Mesendoderm (in vitro differentiated cells): ENCODE data around the gene GAS2.

Experiments
- DNase-seq: peaks from one replicate; pipeline ENCODE4 v3.0.0; 2013
- H2AK5ac ChIP-seq: 2 replicates; pipeline ENCODE4 v1.6.1; 2013; ENCODE audit warnings: low read length, inconsistent platforms
- H2BK120ac ChIP-seq: 2 replicates; pipeline ENCODE4 v1.6.1; 2013; ENCODE audit warnings: low read depth, mild to moderate bottlenecking, low read length, moderate library complexity, mixed read lengths
- H2BK15ac ChIP-seq: replicated peaks from 2 replicates; pipeline ENCODE4 v1.6.1; 2013; ENCODE audit warnings: low read depth, mild to moderate bottlenecking, moderate library complexity
- H2BK5ac ChIP-seq: 2 replicates; pipeline ENCODE4 v1.6.1; 2013; ENCODE audit warnings: low read length, inconsistent platforms
- H3K18ac ChIP-seq: 2 replicates; pipeline ENCODE4 v1.6.1; 2013; ENCODE audit warnings: mild to moderate bottlenecking, low read length, mixed read lengths
- H3K23ac ChIP-seq: one replicate; pipeline ENCODE4 v1.6.1; 2013; ENCODE audit warnings: low read length
- H3K27ac ChIP-seq: 2 replicates; pipeline ENCODE4 v1.5.1; 2013; ENCODE audit warnings: low read depth, mild to moderate bottlenecking, inconsistent platforms, low read length, moderate library complexity
- H3K27me3 ChIP-seq: 2 replicates; pipeline ENCODE4 v1.6.1; 2013; ENCODE audit warnings: low read length, control low read depth, mild to moderate bottlenecking, inconsistent platforms; ENCODE audit not compliant: insufficient read depth, poor library complexity
- H3K36me3 ChIP-seq: 2 replicates; pipeline ENCODE4 v1.6.1; 2013; ENCODE audit warnings: low read length, inconsistent platforms; ENCODE audit not compliant: control insufficient read depth, insufficient read depth
- H3K4ac ChIP-seq: one replicate; pipeline ENCODE4 v1.6.1; 2013; ENCODE audit warnings: low read depth, mild to moderate bottlenecking, low read length, moderate library complexity
- H3K4me1 ChIP-seq: 2 replicates; pipeline ENCODE4 v1.6.1; 2013; ENCODE audit warnings: low read depth, low read length, inconsistent platforms; ENCODE audit not compliant: control insufficient read depth
- H3K4me2 ChIP-seq: 2 replicates; pipeline ENCODE4 v1.6.1; 2013; ENCODE audit warnings: low read length
- H3K4me3 ChIP-seq: 2 replicates; pipeline ENCODE4 v1.5.1; 2013; ENCODE audit warnings: mild to moderate bottlenecking, low read length
- H3K56ac ChIP-seq: one replicate; pipeline ENCODE4 v1.6.1; 2013; ENCODE audit warnings: low read length
- H3K79me1 ChIP-seq: 2 replicates; pipeline ENCODE4 v1.6.1; 2013; ENCODE audit warnings: low read length, inconsistent platforms
- H3K79me2 ChIP-seq: 2 replicates; pipeline ENCODE4 v1.6.1; 2013; ENCODE audit warnings: mild to moderate bottlenecking, low read length; ENCODE audit not compliant: control insufficient read depth, insufficient read depth
- H3K9ac ChIP-seq: 2 replicates; pipeline ENCODE4 v1.6.1; 2013; ENCODE audit warnings: low read length, inconsistent platforms
- H4K5ac ChIP-seq: one replicate; pipeline ENCODE4 v1.6.1; 2013; ENCODE audit warnings: low read length
- H4K8ac ChIP-seq: one replicate; pipeline ENCODE4 v1.6.1; 2013; ENCODE audit warnings: low read depth, mild to moderate bottlenecking, control low read depth, low read length, moderate library complexity
- WGBS: extraction: QIAGEN DNeasy Blood & Tissue Kit; methylation state at CpG from one replicate; pipeline ENCODE4 v1.1.7; 2013; ENCODE audit warnings: low lambda C conversion rate, missing lambda C conversion rate; ENCODE audit not compliant: insufficient coverage; ENCODE audit errors: extremely low coverage; 5-methylcytosine and 5-hydroxymethylcytosine counted together

Gene GAS2

DNA sequence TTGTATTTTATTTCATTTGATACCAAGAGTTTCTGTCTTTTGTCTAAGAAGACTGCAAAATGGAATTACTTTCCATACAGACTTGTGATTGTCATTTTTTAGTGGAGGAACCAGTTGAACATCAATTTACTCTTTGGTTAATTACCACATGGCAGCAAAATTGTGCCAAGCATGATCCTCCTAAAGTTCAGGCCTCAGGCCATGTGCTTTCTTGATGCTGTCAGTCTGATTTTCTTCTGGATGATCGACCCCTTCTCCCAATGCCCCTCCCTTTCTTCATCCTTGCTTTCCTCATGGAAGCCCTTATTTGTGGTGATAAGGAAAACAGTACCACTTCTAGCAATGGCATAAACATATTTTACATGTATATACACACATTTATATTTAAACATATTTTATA, 87.0 kb downstream of the GAS2 start:
- H3K9ac ChIP-seq, result no peak overlapping the region
- no peaks in the 10 kb centered on the region for H3K79me1 ChIP-seq
- H4K8ac ChIP-seq, result no peak overlapping the region
- H3K36me3 ChIP-seq, result no peaks in the 10 kb centered on the region
- H3K23ac ChIP-seq, result no peak overlapping the region
- H3K79me2 ChIP-seq, result no peaks in the 10 kb centered on the region
- H3K18ac ChIP-seq, result no peak overlapping the region
- WGBS, result no CpG with 5 or more reads among the region's 1 CpG
- H3K27me3 ChIP-seq, result no peaks in the 10 kb centered on the region
- DNase-seq, result no peak
- H4K5ac ChIP-seq, result no peak overlapping the region
- H3K4me3 ChIP-seq, result no peak overlapping the region
- H3K27ac ChIP-seq, result no peak overlapping the region
- no peak overlapping the region for H3K4me2 ChIP-seq
- H3K4ac ChIP-seq, result no peak overlapping the region
- H2BK15ac ChIP-seq, result no peak overlapping the region
- no peak overlapping the region for H2BK120ac ChIP-seq
- H3K56ac ChIP-seq, result no peak overlapping the region
- H3K4me1 ChIP-seq, result no peaks in the 10 kb centered on the region
- H2AK5ac ChIP-seq, result no peak overlapping the region
- no peak overlapping the region for H2BK5ac ChIP-seq

DNA sequence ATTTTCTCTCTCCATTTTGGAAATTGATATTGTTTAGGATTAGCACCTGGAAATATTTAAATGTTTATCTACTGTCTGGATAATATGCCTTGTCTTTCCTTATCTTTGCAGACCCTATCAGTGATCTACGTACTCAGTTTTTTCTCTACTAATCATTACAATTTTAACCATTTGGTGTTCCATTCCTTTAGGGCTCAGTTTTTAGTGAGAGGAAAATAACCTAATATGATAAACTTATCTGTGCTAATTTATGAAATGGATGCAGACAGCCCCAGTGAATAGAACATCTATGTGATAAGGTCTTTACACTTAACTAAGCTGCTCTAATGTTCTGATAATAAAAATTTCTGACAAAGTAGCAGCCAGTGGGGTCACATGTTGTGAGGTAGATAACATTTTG, 94.7 kb downstream of the GAS2 start:
- Histone ChIP-seq H3K4me2 (no peak overlapping the region), H3K79me2 (no peaks in the 10 kb centered on the region), H3K36me3 (no peaks in the 10 kb centered on the region), H4K8ac (no peak overlapping the region), H3K4me3 (no peak overlapping the region), H3K56ac (no peak overlapping the region), H3K23ac (no peak overlapping the region), H3K18ac (no peak overlapping the region), H3K79me1 (no peaks in the 10 kb centered on the region), H3K4ac (no peak overlapping the region), H4K5ac (no peak overlapping the region), H3K27me3 (no peaks in the 10 kb centered on the region), H2BK5ac (no peak overlapping the region), H2BK120ac (no peak overlapping the region), H3K4me1 (no peaks in the 10 kb centered on the region), H2BK15ac (no peak overlapping the region), H3K9ac (no peak overlapping the region), H2AK5ac (no peak overlapping the region), H3K27ac (no peak overlapping the region)
- peak; percentile 28 for DNase-seq
- no CpG with 5 or more reads among the region's 1 CpG for WGBS

DNA sequence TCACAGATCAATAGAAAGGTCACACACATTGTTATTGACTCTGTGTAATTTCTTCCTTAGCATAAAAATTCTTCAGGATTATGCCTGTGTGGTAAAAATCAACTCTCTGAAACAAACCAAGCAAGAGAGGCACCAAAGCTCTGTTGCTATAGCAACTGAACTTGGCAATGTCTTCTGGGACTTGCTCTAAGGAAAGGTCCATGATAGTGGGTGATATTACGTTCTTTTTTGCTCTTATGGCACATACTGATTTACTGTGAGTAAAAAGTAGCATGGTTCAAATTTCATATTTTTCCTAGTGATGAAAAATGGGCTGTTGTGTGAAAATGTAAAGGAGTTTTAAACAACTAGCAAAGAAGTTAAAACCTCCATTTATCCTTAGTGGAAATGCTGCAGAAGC, 96.8 kb downstream of the GAS2 start:
- Histone ChIP-seq H3K4ac (no peak overlapping the region), H3K4me3 (no peak overlapping the region)

DNA sequence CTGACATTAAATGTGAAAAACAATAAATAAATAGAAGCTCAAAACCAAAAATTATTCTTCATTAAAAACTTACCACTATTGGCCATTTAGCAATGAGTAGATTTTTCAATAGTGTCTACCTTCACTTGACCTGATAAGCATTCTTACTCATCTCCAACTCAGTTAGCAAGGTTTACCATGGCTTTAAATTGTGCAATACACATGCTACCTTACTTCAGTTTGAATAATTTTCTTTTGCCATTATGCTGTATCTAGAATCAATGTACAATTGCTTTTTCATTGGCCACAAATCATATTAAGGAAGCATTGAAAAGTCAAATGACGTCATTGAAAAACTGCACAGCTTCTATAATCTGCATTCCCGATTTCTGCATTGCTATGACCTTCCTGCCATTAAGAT, 98.3 kb downstream of the GAS2 start:
- Histone ChIP-seq H2BK120ac (no peak overlapping the region), H3K4ac (no peak overlapping the region), H4K8ac (no peak overlapping the region), H2AK5ac (no peak overlapping the region), H3K9ac (no peak overlapping the region), H3K4me1 (no peaks in the 10 kb centered on the region), H3K23ac (no peak overlapping the region), H3K27ac (no peak overlapping the region), H3K4me2 (no peak overlapping the region), H3K18ac (no peak overlapping the region), H2BK5ac (no peak overlapping the region), H3K4me3 (no peak overlapping the region), H3K79me2 (no peaks in the 10 kb centered on the region), H3K79me1 (no peaks in the 10 kb centered on the region), H3K56ac (no peak overlapping the region), H3K36me3 (no peaks in the 10 kb centered on the region), H2BK15ac (no peak overlapping the region), H4K5ac (no peak overlapping the region), H3K27me3 (no peaks in the 10 kb centered on the region)
- no CpG with 5 or more reads among the region's 2 CpGs for WGBS
- DNase-seq, result no peak

More for the DNA sequence above, 96.8 kb downstream of the GAS2 start:
- H2AK5ac ChIP-seq, result no peak overlapping the region
- H3K36me3 ChIP-seq, result no peaks in the 10 kb centered on the region
- no peak overlapping the region for H2BK5ac ChIP-seq
- H3K27me3 ChIP-seq, result no peaks in the 10 kb centered on the region
- no peak overlapping the region for H3K4me2 ChIP-seq
- no peaks in the 10 kb centered on the region for H3K79me2 ChIP-seq
- H2BK15ac ChIP-seq, result no peak overlapping the region
- H4K5ac ChIP-seq, result no peak overlapping the region
- no peaks in the 10 kb centered on the region for H3K79me1 ChIP-seq
- no peak overlapping the region for H3K27ac ChIP-seq
- no peak overlapping the region for H2BK120ac ChIP-seq
- no CpG with 5 or more reads among the region's 1 CpG for WGBS
- no peak overlapping the region for H3K18ac ChIP-seq
- no peaks in the 10 kb centered on the region for H3K4me1 ChIP-seq
- no peak overlapping the region for H3K23ac ChIP-seq
- H3K9ac ChIP-seq, result no peak overlapping the region
- H3K56ac ChIP-seq, result no peak overlapping the region
- DNase-seq, result peak; percentile 7
- H4K8ac ChIP-seq, result no peak overlapping the region

DNA sequence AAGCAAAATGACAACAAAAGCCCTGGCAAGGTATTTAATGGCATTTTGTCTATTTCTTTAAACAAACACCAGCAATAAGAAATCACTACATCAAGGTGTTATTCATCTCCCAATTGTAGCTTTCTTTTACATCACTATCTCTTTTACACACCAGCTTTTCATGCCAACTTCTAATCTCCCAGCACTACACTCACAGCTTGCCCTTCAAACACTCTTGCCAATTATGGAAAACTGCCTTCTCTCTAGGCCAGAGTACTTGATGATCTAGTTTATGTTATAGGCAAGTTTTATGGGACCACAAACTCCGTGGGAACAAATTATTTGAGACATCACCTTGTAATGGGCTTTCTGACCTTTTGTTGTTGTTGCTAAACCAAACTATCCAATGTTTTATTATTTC, 101.9 kb downstream of the GAS2 start:
- Histone ChIP-seq H3K23ac (no peak overlapping the region), H3K56ac (no peak overlapping the region), H3K36me3 (no peaks in the 10 kb centered on the region), H3K27me3 (no peaks in the 10 kb centered on the region), H2BK5ac (no peak overlapping the region), H3K79me2 (no peaks in the 10 kb centered on the region), H4K8ac (no peak overlapping the region), H3K9ac (no peak overlapping the region), H3K27ac (no peak overlapping the region), H3K18ac (no peak overlapping the region), H3K4ac (no peak overlapping the region), H3K79me1 (no peaks in the 10 kb centered on the region), H3K4me3 (no peak overlapping the region), H3K4me1 (no peaks in the 10 kb centered on the region), H2BK15ac (no peak overlapping the region), H2BK120ac (no peak overlapping the region), H4K5ac (no peak overlapping the region), H2AK5ac (no peak overlapping the region), H3K4me2 (no peak overlapping the region)
- no CpG with 5 or more reads among the region's 1 CpG for WGBS
- no peak for DNase-seq

DNA sequence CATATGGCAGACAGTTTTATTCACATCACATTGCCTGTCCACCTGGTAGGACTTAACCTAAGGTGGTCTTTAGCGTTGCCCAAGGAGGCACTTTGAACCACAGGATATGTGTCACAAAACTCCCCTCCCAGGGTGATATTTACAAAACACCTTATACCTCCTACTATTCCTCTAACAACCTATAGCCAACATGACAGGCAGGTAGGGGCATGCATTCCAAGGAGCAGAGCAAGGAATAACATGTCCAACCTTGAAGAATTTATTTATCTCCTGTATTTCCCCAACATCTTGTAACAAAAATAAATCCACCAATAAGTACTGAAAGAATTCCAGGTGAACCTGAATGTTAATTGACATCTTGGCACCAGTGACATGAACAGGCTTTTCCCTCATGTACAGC, 102.7 kb downstream of the GAS2 start:
- no peak overlapping the region for H2AK5ac ChIP-seq
- no peak overlapping the region for H3K4ac ChIP-seq
- no peak overlapping the region for H3K18ac ChIP-seq
- H2BK15ac ChIP-seq, result no peak overlapping the region
- no peak for DNase-seq
- H3K4me3 ChIP-seq, result no peak overlapping the region
- no peaks in the 10 kb centered on the region for H3K79me1 ChIP-seq
- no peaks in the 10 kb centered on the region for H3K36me3 ChIP-seq
- H3K79me2 ChIP-seq, result no peaks in the 10 kb centered on the region
- H3K27me3 ChIP-seq, result no peaks in the 10 kb centered on the region
- H4K8ac ChIP-seq, result no peak overlapping the region
- H3K56ac ChIP-seq, result no peak overlapping the region
- no peak overlapping the region for H2BK120ac ChIP-seq
- H4K5ac ChIP-seq, result no peak overlapping the region
- no peak overlapping the region for H3K4me2 ChIP-seq
- H2BK5ac ChIP-seq, result no peak overlapping the region
- WGBS, result no CpG with 5 or more reads among the region's 1 CpG
- H3K27ac ChIP-seq, result no peak overlapping the region
- no peaks in the 10 kb centered on the region for H3K4me1 ChIP-seq
- no peak overlapping the region for H3K9ac ChIP-seq
- no peak overlapping the region for H3K23ac ChIP-seq
